DMS 273 (cell line): Measurements from ENCODE around the gene ZNF554.
"Not testable (repeated sequence)": the region's sequence is repeated elsewhere in the genome, so short reads cannot be mapped to it uniquely, and the experiment has no call there.

ENCODE experiments used
- DNase-seq: peaks from one replicate; lab custom pipeline; 2025; ENCODE audit not compliant: unreplicated experiment; lab: John Stamatoyannopoulos, UW

ZNF554 gene

GRCh38 chr19:2865334-2866100 lies 45.8 kb downstream of the ZNF554 start:
- DNase-seq = no peak

GRCh38 chr19:2866495-2867024 lies 46.9 kb downstream of the ZNF554 start:
- DNase-seq = no peak

- peak; percentile 99 for DNase-seq
Measured at GRCh38 chr19:2867025-2867991, 47.6 kb downstream of the ZNF554 start, which contains the start of gene ZNF556. ZNF556 (plus strand) TSS chr19:2867335; CDS start chr19:2867422, 87 bp downstream.

GRCh38 chr19:2869618-2870017 lies 50.0 kb downstream of the ZNF554 start:
- DNase-seq = no peak

GRCh38 chr19:2872175-2872574 lies 52.5 kb downstream of the ZNF554 start:
- DNase-seq = not testable (repeated sequence)

GRCh38 chr19:2877398-2878331 lies 58.0 kb downstream of the ZNF554 start:
- no peak for DNase-seq

GRCh38 chr19:2883686-2884439 lies 64.2 kb downstream of the ZNF554 start:
- DNase-seq = peak; percentile 48

- no peak for DNase-seq
Measured at GRCh38 chr19:2885736-2886135, 66.1 kb downstream of the ZNF554 start.
